ENCODE data around the gene CDH18.

DNA sequence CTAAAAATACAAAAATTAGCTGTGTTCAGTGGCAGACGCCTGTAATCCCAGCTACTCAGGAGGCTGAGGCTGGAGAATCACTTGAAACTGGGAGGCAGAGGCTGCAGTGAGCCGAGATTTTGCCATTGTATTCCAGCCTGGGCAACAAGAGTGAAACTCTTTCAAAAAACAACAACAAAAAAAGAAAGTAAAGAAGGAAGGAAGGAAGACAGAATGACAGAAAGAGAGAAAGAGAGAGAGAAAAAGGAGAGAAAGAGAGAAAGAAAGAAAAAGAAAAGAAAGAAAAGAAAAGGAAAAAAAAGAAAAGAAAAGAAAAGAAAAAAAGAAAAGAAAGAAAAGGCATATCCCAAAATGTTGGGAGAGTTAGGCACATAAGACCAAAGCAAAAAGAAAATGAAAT, 278.6 kb downstream of the CDH18 start:
- TF ChIP-seq, protein P1, sequence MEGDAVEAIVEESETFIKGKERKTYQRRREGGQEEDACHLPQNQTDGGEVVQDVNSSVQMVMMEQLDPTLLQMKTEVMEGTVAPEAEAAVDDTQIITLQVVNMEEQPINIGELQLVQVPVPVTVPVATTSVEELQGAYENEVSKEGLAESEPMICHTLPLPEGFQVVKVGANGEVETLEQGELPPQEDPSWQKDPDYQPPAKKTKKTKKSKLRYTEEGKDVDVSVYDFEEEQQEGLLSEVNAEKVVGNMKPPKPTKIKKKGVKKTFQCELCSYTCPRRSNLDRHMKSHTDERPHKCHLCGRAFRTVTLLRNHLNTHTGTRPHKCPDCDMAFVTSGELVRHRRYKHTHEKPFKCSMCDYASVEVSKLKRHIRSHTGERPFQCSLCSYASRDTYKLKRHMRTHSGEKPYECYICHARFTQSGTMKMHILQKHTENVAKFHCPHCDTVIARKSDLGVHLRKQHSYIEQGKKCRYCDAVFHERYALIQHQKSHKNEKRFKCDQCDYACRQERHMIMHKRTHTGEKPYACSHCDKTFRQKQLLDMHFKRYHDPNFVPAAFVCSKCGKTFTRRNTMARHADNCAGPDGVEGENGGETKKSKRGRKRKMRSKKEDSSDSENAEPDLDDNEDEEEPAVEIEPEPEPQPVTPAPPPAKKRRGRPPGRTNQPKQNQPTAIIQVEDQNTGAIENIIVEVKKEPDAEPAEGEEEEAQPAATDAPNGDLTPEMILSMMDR (IDR thresholded peaks at IDR 0.05; ENCODE audit: insufficient read depth, low read length), result no peak
- TF ChIP-seq, protein P2, sequence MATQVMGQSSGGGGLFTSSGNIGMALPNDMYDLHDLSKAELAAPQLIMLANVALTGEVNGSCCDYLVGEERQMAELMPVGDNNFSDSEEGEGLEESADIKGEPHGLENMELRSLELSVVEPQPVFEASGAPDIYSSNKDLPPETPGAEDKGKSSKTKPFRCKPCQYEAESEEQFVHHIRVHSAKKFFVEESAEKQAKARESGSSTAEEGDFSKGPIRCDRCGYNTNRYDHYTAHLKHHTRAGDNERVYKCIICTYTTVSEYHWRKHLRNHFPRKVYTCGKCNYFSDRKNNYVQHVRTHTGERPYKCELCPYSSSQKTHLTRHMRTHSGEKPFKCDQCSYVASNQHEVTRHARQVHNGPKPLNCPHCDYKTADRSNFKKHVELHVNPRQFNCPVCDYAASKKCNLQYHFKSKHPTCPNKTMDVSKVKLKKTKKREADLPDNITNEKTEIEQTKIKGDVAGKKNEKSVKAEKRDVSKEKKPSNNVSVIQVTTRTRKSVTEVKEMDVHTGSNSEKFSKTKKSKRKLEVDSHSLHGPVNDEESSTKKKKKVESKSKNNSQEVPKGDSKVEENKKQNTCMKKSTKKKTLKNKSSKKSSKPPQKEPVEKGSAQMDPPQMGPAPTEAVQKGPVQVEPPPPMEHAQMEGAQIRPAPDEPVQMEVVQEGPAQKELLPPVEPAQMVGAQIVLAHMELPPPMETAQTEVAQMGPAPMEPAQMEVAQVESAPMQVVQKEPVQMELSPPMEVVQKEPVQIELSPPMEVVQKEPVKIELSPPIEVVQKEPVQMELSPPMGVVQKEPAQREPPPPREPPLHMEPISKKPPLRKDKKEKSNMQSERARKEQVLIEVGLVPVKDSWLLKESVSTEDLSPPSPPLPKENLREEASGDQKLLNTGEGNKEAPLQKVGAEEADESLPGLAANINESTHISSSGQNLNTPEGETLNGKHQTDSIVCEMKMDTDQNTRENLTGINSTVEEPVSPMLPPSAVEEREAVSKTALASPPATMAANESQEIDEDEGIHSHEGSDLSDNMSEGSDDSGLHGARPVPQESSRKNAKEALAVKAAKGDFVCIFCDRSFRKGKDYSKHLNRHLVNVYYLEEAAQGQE (IDR thresholded peaks at IDR 0.05; ENCODE audit: insufficient replicate concordance, low read depth), result no peak
- TF ChIP-seq POLR2AphosphoS5 (IDR thresholded peaks at IDR 0.05; ENCODE audit: low read depth), result no peak

Measured in HL-60 (cell line).